HepG2 (cell line): ENCODE data around the gene DYRK2. TPM values are rescaled to one million over a fixed set of nuclear protein-coding genes. Genes with fewer than 3 reads are reported as not detected.

Source experiments
- AGO1 ChIP-seq: fragments of 200-400 bp; formaldehyde crosslinking; IDR thresholded peaks from 2 replicates; pipeline ENCODE4 v1.6.1; 2017; ENCODE audit warnings: mild to moderate bottlenecking, low read depth, low read length, moderate library complexity; ENCODE audit not compliant: poor library complexity, severe bottlenecking
- ARID3A ChIP-seq: IDR thresholded peaks from 2 replicates; pipeline ENCODE4 v1.6.1; 2012; ENCODE audit warnings: low read depth, low read length, improper control_type of control experiment
- BCL6 ChIP-seq: IDR thresholded peaks from 2 replicates; pipeline ENCODE4 v1.6.1; 2016; ENCODE audit warnings: missing genetic modification reagents, missing compliant biosample characterization
- EP300 ChIP-seq, 3 experiments: sonication (generic) in 1 of 3; formaldehyde crosslinking in 1 of 3; IDR thresholded peaks; 2 replicates each; pipeline versions ENCODE4 v1.5.1 to v1.6.1; 2011 to 2020; ENCODE audit warnings: low read depth in 2 of 3, low read length in 2 of 3, borderline replicate concordance in 1 of 3, improper control_type of control experiment in 1 of 3, mild to moderate bottlenecking in 1 of 3, missing genetic modification reagents in 1 of 3, moderate library complexity in 1 of 3
- FOXO1 ChIP-seq: sonication (generic); formaldehyde crosslinking; IDR thresholded peaks from 2 replicates; pipeline ENCODE4 v1.4.0; 2020; ENCODE audit warnings: missing genetic modification reagents
- FOXP1 ChIP-seq, 2 experiments: fragments of 450-650 bp in 1 of 2; IDR thresholded peaks; 2 replicates each; pipeline ENCODE4 v1.6.1; 2017 to 2018; ENCODE audit warnings: antibody characterized with exemption in 1 of 2
- ISX ChIP-seq: sonication (generic); formaldehyde crosslinking; conservative IDR thresholded peaks from 2 replicates; pipeline ENCODE4 v1.5.0; 2020; ENCODE audit warnings: missing genetic modification reagents
- KAT7 ChIP-seq: IDR thresholded peaks from 2 replicates; pipeline ENCODE4 v1.6.1; 2018; ENCODE audit warnings: borderline replicate concordance, missing compliant biosample characterization
- MAFG ChIP-seq: sonication (generic); formaldehyde crosslinking; IDR thresholded peaks from 2 replicates; pipeline ENCODE4 v1.5.1; 2020; ENCODE audit warnings: mild to moderate bottlenecking, missing genetic modification reagents
- MED1 ChIP-seq: sonication (generic); formaldehyde crosslinking; IDR thresholded peaks from 2 replicates; pipeline ENCODE4 v1.4.0; 2020; ENCODE audit warnings: missing genetic modification reagents
- PCBP1 ChIP-seq: fragments of 200-400 bp; formaldehyde crosslinking; IDR thresholded peaks from 2 replicates; pipeline ENCODE4 v1.6.1; 2017; ENCODE audit warnings: mild to moderate bottlenecking, low read depth, low read length, borderline replicate concordance
- PCBP2 ChIP-seq: fragments of 200-400 bp; formaldehyde crosslinking; optimal IDR thresholded peaks from 2 replicates; pipeline ENCODE3; 2018; ENCODE audit warnings: low read length, low read depth; ENCODE audit not compliant: poor library complexity, severe bottlenecking
- PPARG ChIP-seq: conservative IDR thresholded peaks from 2 replicates; pipeline ENCODE4 v1.6.1; 2016; ENCODE audit warnings: missing biosample characterization, missing genetic modification reagents
- SOX5 ChIP-seq: IDR thresholded peaks from 2 replicates; pipeline ENCODE4 v1.6.1; 2016; ENCODE audit warnings: borderline replicate concordance
- STAG1 ChIP-seq: sonication (generic); formaldehyde crosslinking; IDR thresholded peaks from 2 replicates; pipeline ENCODE4 v1.4.0; 2020; ENCODE audit warnings: missing genetic modification reagents
- TRIM24 ChIP-seq: sonication (generic); formaldehyde crosslinking; IDR thresholded peaks from 2 replicates; pipeline ENCODE4 v1.8.0; 2022; ENCODE audit warnings: mild to moderate bottlenecking, missing genetic modification reagents
- ZNF451 ChIP-seq: sonication (generic); formaldehyde crosslinking; IDR thresholded peaks from 2 replicates; pipeline ENCODE4 v1.5.0; 2020; ENCODE audit warnings: mild to moderate bottlenecking, missing genetic modification reagents
- ZNF510 ChIP-seq: sonication (generic); formaldehyde crosslinking; IDR thresholded peaks from 2 replicates; pipeline ENCODE4 v1.4.0; 2020; ENCODE audit warnings: low read depth, mild to moderate bottlenecking, missing genetic modification reagents
- ZNF530 ChIP-seq: sonication (generic); formaldehyde crosslinking; IDR thresholded peaks from 2 replicates; pipeline ENCODE4 v1.5.0; 2020; ENCODE audit warnings: low read depth, mild to moderate bottlenecking, missing genetic modification reagents
- polyA plus RNA-seq, 8 experiments: library from polyadenylated mRNA; depleted of rRNA in 3 of 8; stranded (reverse) in 7 of 8; unstranded in 1 of 8; fragments of >200 nt; fragmentation: Illumina TruSeq in 4 of 8; extraction: Trizol in 4 of 8; gene quantifications; 2 replicates each; pipeline versions ENCODE4 v1.2.1 to v1.2.3, GENCODE V29; 2011 to 2016; ENCODE audit warnings: low read depth in 4 of 8, missing spikeins in 1 of 8, mixed read lengths in 1 of 8; ENCODE audit not compliant: insufficient read depth in 1 of 8
- total RNA-seq, 5 experiments: library from RNA; depleted of rRNA; stranded (reverse); fragments of >200 nt; fragmentation: Illumina TruSeq; extraction: Trizol; gene quantifications; 2 replicates each; pipeline ENCODE4 v1.2.3, GENCODE V29; 2016; ENCODE audit warnings: low read depth in 1 of 5
- TF ChIP-seq, protein P1 (sequence below): sonication (generic); formaldehyde crosslinking; IDR thresholded peaks from 2 replicates; pipeline ENCODE4 v1.4.0; 2020; ENCODE audit warnings: missing genetic modification reagents, borderline replicate concordance
- TF ChIP-seq, protein P2 (sequence below): sonication (generic); formaldehyde crosslinking; conservative IDR thresholded peaks from 2 replicates; pipeline ENCODE4 v1.5.0; 2020; ENCODE audit warnings: missing genetic modification reagents

DYRK2 gene
- total and polyA plus RNA-seq, 2 of the 13 experiments (the other 11 are each of a cell fraction or from before 2014, with no cell fraction given): 8.2 to 11.5 TPM

DNA sequence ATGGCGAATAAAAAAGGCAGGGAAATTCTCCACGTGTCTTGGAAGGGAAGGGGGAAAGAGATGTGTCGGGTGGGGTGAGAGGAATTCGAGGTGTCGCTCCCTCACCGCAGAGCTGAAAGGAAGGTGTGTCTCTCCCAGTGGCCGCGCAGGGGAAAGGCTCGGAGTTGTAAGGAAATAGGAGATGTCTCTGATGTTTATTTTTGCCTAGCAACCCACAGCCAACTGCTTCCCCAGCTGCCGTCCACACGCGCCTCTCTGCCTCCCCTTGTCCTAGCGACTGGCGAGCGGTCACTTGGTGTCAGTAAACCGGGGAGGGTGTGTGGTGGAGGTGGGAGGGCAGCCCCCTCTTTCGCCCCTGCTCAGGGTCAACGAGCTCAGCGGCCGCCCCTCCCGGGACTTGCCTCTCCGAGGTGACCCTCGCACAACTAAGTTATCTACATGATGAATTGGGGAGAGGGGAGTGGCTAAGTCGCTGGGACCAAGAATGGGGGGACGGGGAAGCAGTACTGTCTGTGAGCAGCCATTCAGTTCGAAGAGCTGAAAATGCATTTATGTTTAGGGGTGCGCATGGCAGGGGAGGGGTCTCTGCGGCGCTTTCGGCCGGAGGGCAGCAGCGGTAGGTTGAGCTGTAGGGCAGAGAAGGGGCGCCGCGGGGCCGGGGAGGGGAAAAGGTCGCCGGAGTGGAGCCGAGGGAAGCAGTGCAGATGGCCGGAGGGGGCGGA lies 585 bp upstream of the DYRK2 start (continued):
- TF ChIP-seq ARID3A (no peak), MAFG (CRISPR knock-in tag) (no peak), BCL6 (CRISPR knock-in tag) (no peak), ZNF530 (CRISPR knock-in tag) (no peak), ZNF451 (CRISPR knock-in tag) (no peak), TRIM24 (CRISPR knock-in tag) (no peak), ISX (CRISPR knock-in tag) (no peak), PCBP2 (no peak), PCBP1 (0 out of 2 replicates have a peak, but pooled peaks have one; percentile 20), ZNF510 (CRISPR knock-in tag) (no peak), MED1 (CRISPR knock-in tag) (no peak), FOXP1 (IDR thresholded peaks at IDR 0.05) (no peak), FOXP1 (CRISPR knock-in tag; IDR thresholded peaks at IDR 0.05) (no peak), EP300 (IDR thresholded peaks at IDR 0.05; ENCODE audit: low read depth in 2 of 2, low read length in 2 of 2) (0 out of 4 replicates have a peak, but pooled peaks of 1 of the 2 experiments have one; percentile 2), EP300 (CRISPR knock-in tag; IDR thresholded peaks at IDR 0.05; ENCODE audit: borderline replicate concordance) (no peak), SOX5 (CRISPR knock-in tag) (no peak), STAG1 (CRISPR knock-in tag) (no peak), KAT7 (no peak), PPARG (no peak), FOXO1 (CRISPR knock-in tag) (no peak), AGO1 (no peak)
- TF ChIP-seq, protein P1, sequence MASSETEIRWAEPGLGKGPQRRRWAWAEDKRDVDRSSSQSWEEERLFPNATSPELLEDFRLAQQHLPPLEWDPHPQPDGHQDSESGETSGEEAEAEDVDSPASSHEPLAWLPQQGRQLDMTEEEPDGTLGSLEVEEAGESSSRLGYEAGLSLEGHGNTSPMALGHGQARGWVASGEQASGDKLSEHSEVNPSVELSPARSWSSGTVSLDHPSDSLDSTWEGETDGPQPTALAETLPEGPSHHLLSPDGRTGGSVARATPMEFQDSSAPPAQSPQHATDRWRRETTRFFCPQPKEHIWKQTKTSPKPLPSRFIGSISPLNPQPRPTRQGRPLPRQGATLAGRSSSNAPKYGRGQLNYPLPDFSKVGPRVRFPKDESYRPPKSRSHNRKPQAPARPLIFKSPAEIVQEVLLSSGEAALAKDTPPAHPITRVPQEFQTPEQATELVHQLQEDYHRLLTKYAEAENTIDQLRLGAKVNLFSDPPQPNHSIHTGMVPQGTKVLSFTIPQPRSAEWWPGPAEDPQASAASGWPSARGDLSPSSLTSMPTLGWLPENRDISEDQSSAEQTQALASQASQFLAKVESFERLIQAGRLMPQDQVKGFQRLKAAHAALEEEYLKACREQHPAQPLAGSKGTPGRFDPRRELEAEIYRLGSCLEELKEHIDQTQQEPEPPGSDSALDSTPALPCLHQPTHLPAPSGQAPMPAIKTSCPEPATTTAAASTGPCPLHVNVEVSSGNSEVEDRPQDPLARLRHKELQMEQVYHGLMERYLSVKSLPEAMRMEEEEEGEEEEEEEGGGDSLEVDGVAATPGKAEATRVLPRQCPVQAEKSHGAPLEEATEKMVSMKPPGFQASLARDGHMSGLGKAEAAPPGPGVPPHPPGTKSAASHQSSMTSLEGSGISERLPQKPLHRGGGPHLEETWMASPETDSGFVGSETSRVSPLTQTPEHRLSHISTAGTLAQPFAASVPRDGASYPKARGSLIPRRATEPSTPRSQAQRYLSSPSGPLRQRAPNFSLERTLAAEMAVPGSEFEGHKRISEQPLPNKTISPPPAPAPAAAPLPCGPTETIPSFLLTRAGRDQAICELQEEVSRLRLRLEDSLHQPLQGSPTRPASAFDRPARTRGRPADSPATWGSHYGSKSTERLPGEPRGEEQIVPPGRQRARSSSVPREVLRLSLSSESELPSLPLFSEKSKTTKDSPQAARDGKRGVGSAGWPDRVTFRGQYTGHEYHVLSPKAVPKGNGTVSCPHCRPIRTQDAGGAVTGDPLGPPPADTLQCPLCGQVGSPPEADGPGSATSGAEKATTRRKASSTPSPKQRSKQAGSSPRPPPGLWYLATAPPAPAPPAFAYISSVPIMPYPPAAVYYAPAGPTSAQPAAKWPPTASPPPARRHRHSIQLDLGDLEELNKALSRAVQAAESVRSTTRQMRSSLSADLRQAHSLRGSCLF: no peak
- TF ChIP-seq, protein P2, sequence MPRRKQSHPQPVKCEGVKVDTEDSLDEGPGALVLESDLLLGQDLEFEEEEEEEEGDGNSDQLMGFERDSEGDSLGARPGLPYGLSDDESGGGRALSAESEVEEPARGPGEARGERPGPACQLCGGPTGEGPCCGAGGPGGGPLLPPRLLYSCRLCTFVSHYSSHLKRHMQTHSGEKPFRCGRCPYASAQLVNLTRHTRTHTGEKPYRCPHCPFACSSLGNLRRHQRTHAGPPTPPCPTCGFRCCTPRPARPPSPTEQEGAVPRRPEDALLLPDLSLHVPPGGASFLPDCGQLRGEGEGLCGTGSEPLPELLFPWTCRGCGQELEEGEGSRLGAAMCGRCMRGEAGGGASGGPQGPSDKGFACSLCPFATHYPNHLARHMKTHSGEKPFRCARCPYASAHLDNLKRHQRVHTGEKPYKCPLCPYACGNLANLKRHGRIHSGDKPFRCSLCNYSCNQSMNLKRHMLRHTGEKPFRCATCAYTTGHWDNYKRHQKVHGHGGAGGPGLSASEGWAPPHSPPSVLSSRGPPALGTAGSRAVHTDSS: no peak
